ENCODE data around the gene TBC1D8.

TBC1D8 gene

DNA sequence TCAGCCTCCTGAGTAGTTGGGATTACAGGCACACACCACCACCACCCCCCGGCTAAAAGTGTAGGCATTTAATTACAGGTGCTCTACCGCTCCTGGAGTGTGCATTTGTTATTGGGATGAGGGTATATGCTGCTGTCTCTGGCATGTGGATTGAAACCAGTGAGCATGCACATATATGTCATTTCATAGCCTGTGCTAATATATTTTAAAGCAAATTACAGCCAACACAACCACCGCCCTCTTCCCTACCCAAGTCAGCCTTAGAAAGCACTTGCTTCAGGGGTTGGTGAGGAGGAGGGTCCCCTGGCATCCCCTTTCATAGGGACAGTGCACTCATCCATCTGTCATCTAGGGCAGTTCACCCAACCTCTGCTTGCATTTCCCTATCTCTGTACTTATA, 10.5 kb upstream of the TBC1D8 start:
- DNase-seq, result no peak

DNA sequence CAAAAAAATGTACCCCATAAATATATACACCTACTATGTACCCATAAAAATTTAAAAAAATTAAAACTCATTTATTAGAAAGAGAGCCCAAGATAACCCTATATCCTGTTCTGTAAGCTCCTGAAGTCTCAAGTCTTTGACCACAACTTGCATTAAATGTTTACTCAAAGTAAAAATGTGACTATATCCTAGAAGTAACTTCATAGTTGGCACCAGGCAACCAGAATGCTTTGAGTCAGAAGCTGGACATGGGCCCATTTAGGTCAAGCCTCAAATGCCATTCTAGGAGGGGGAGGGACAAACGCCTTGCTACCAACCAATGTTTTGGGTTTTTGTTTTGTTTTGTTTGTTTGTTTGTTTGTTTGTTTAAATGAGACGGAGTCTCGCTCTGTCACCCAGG, 9.3 kb upstream of the TBC1D8 start:
- DNase-seq, result no peak

DNA sequence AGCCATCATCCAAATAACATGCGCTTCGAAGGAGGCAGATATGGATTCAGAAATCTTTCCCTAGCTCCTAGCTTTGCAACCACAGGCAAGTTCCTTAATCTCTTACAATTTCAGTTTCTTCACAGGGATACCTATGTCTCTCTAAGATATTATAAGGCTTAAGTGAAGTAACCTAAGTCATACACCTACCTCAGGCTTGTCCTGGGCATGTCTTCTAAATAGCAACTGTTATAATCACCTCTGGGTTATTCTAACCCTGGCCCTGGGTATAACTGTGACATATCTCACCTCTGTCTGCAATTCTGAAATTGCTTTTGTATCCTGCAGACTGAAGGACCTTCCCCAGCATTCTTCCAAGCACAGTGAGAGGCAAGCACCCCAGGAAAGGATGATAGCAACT, 8.3 kb upstream of the TBC1D8 start:
- no peak for DNase-seq

DNA sequence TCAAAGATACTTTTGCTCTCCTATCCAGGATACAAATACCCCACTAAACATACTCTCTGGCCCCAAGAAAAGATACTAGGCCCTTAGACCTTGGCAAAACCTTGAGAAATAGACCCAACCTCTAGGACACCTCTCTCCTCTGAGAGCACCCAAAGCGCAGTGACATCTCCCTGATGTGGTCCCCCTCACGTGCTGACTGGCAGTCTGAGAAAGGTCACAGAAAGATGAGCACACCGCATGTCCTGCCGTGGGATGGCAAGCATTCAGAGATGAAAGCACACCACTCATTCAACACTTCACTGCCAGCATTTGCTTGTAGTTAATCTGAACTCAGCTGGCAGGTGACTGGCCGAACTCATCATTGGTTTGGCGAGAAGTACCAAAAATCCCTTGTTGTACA, 6.1 kb upstream of the TBC1D8 start:
- no peak for DNase-seq

DNA sequence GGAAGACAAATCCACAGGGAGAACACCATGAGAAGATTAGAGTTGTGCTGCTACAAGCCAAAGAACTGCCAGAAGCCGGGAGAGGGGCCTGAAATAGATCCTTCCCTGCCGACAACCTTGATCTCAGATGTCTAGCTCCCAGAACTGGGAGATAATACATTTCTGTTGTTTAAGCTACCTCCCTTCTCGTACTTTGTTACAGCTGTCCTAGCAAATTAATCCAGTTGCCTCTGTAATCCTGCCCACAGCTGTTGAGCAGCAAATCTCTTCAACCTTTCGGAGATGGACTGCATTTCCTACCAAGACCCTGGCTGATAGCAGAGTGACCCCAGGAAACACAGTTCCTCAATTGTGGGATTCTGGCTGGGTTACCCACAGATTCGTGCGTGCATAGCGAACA, 2.6 kb upstream of the TBC1D8 start:
- no peak for DNase-seq

DNA sequence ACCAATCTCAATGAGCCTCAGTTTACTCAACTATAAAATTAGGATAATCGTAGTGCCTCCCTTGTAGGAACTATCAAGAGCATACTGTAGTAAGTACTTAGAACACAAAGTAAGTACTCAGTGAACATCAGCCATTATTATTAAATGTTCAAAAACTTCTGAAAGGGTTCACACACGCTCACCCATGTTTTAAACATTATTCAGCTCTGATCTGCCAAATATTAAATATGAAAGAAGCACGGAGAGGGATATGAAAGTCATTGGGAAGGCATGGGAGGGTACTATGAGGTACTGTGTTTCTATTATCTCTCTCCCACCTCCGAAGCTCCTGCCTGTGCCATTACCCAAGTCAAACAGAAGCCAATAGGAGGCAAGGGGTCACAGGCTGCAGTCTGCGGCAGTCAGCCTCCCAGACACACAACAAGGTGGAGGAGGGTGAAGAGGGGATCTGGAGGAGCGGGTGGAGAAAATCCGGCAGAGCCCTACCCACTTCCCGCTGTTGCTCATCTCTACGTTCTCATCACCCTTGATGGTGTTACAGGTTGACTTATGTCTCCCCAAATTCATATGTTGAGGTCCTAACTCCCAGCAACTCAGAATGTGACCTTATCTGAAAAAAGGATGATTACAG, 2.0 kb upstream of the TBC1D8 start:
- no peak for DNase-seq

DNA sequence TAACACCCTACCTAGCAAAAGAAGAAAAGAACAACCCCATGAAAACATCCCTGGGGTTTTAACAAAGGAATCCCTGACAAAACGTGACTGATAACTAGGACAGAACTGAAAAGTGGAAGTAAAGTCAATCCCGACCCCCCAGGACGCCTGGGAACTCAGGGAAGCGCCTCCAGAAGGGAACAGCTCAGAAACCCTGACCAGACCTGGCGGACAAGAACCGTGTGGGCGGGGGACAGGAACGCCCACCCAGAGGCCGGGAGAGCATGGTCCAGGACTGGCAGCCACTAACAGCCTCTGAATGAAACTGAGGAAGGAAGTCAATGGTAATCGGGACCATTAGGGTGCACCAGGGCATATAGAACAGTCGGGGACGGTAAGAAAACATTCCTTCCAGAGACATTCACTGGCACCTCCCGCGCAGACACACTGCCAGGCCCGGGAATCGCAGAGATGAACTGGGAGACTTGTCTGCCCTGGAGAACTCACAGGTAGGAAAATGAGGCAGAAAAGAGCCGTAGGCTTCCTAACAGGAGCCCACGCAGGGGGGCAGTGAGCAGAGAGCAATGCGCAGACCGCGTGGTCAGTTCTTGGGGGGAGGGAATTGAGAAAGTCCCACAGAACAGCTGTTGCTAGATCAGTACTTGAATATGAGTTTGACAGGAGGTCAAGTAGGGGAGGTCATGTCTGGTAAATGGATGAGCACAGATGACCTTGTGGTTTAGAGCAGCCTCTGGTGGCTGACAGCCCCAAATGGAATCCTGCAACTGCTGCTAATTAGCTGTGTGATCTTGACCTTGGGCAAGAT, 1.3 kb upstream of the TBC1D8 start:
- no peak for DNase-seq

DNA sequence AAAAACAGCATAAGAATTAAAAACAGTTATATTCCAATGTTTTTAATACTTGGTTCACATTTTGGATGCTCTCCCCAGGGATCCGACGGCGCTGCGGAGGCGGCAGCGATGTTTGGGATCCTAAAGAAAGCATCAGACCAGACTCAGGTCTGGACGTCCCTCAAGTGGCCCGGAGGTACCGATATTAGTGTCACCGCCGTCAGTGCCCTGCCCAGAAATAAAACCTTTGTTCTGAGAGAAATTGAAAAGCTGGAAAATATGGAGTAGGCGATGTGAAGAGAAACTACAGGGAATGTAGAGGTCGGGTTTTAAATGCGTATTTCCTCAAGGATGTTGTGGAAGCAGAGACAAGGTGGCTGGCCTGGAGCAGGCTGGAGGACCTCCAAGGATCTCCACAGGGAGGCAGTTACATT, 683 bp upstream of the TBC1D8 start:
- DNase-seq, result no peak

DNA sequence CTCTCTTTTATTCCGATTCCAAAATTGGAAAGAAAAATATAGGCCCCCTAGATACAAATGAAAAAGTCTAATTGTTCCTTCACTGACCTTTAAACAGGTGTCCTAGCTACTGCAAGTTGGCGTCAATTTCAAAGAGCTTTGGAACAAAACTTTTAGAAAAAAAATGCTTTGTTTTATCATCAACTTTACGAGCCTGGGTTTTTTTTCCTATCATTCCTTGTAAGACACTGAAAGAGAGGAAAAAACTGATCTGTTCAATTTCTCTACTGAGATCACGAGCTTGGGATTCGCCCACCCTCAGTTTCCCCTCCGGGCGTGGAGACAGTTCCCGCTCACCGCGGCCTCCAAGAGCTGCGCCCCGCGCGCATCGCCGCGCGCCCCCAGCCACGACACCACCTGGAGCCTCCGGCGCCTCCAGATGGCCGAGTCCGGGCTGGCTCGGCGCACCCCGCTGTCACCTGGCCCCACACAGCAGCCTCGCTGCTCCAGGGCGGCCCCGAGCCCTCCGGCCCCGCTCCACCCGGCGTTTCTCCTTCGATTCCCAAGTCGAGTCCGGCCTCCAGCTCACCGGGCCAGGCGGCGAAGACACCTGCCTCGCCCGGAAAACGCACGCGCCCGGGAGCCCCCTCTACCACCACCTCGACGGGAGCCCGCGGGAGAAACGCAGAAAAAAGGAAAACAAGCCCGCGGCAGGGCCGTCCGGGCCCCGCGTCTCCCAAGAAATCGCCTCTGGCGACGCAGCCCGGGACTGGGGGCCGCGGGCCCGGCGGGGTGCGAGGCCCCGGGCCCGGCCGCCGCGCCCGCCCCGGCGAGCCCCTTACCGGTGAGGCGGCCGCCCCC, 656 bp downstream of the TBC1D8 start:
- no peak for DNase-seq

DNA sequence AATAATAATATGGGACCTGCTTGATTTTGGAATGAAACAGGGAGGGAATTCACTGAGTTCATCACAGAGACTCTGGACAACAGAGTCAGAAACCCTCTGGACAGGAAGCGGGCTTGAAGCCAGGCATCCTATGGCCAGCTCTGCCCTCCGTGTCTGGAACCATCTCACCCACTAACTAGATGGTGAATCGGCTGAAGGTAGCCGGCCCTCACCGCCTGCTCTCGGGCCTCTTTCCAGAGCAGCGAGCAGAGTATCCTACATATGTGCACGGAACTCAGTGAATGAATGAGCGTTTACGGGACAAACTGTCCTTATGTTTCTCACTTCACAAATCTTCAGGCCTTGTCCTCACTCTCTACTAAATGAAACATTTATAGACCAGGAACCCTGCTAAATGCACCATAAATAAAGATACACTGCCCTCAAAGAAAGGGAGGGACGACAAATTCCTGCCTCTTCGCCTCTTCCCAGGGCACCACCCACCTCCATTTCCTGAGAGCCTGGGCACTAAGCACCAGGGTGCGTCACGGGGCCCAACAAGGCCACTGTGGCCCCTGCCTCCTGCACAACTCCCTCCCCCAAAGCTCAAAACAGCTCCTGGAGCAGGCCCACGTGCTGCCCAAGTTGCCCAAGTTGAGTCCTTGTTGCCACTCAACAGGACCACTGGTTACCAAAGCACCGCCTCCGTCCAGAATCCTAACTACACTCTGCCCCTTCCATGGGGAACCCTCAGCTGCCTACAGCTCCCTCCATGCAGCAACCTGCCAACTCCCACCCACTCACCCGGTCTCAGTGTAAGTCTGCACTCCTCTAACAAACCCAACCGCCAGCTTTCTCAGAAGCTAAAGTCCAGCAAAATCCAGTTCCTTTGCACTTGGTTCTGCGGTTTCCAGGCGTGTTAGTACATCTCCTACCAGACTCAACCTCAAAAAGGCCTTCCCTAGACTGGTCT, 1.7 kb downstream of the TBC1D8 start:
- DNase-seq, result no peak

DNA sequence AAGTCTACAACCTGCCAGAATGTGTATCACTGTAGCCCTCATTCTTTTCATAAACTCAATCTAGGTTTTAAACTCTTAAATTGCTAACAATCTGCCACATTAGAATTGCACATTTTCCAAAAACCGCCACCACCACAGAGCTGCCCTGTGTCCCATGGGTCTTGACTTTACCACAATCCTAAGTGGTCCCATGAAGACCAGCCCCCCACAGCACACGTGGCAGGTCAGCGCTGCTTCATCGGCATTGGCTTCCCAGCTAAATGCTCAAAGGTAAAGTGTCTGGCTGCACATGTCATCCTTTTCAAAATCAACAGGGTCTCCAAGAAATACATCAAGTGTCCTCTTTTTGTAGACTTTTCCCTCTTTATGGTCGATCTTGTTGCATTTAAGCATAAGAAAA, 2.4 kb downstream of the TBC1D8 start:
- DNase-seq, result no peak

DNA sequence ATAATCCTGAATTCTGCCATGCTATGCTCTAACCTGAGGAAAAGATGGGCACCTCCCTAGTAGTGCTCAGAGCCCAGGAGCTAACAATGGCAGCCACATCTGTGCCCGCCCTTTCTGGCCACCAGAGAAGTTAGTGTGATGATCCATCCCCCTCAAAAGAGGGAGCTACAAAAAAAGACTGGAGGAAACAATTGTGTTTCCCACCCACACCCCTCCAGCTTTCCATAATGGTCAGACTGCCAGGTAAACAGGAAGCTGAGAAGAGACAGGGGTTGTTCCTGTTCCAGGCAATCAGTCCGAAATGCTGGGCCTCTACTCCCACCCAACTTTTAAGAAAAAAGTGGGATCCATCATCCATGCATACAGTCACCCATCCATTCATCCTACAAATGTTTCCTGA, 3.2 kb downstream of the TBC1D8 start:
- DNase-seq, result no peak

DNA sequence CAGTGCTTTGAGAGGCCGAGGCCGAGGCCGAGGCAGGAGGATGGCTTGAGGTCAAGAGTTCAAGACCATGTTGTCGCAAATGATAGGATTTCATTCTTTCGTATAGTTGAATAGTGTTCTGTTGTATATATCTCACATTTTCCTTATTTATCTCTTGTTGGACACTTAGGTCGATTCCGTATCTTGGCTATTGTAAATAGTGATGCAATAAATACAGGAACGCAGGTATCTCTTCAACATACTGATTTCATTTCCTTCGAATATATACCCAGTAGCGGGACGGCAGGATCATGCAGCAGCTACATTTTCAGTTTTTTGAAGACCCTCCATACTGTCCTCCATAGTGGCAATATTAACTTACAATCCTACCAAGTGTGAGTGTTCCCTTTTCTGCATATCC, 4.1 kb downstream of the TBC1D8 start:
- DNase-seq, result no peak

DNA sequence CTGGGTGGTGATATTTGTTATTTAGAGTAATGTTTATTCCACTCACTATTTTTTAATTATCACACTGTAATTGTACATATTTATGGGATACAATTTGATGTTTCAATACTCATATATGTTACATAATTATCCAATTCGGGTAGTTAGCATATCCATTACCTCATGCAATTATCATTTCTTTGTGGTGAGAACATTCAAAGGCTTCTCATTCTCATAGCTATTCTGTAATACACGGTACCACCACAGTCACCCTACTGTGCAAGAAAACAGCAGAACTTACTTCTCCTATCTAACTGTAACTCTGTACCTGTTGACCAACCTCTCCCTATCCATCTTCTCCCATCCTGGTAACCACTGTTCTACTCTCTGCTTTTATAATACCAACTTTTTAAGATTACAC, 4.6 kb downstream of the TBC1D8 start:
- DNase-seq, result no peak

DNA sequence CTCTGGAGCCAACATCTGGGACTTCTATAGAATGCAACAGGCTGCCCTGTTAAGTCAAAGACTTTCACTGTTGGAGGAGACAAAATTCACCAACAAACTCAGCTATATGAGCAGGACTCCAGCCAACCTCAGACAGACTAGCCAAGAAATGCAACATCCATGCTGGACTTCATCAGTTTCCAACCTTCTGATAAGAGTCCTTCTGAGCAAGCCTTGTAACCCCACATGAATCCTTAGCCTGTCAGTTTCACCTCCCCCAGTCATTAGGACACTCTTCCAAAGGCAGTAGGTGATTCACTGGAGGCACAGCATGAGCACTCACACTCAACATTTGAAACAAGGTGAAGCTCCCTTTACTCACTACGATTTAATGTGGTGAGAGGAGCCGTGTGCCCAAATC, 5.8 kb downstream of the TBC1D8 start:
- no peak for DNase-seq

DNA sequence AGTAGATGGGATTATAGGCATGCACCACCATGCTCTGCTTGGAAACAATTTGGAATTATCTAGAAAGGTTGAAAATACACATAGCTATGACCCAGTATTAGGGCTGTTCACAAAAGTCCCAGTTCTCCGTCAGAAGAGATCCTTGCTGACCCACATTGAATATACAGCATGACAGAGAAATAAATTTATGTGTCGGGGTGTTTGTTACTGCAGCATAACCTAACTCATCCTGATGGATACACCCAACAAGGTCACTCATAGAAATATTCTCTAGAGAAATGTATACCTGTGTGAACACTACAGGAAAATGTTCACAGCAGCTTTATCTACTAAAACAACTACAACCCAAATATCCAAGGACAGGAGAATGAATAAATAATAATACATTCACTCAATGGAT, 9.0 kb downstream of the TBC1D8 start:
- no peak for DNase-seq

DNA sequence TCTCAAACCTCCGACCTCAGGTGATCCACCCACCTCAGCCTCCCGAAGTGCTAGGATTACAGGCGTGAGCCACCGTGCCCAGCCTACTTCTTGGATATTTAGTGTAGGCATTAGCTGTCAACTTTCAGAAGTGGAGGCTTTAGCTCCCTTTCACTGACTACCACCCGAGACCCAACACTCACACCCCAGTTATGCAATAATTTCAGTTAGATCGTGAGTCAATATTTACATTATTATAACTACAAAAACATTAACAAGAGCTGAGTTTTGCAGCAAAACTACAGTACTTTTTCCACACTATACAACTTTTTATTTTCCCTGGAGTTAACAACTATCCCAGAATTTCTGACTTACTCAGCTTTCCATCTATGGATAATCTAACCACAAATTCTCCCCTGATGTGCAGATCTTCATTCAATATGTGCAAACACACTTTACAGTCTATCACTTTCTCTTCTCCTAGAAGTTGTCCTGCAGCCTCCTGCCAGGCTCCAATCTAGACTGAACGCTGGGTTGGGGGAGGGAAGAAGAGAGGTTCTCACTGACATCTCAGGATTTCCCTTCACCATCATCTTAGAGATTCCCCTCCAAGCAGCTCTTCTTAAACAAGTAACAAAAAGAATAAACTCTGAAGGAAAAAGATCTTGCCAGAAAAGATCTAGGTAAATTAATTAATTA, 10.1 kb downstream of the TBC1D8 start:
- no peak for DNase-seq

DNA sequence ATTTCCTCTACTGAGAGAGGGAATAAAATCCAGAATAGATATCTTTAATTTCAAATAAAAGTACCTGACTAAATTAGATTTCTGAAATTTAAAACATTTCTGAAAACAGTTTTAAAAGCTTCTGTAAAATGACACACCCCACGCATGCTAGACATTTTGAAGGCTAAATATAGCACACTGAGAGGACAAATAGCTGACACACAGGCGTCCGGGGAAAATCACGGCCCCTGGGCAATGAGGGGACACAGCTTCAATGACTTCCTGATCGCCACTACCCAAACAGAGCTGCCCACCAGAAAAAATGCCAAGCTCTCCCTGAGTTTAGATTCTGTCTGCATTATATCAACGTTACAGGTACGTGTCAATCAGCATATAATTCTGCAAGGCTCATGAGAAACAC, 10.9 kb downstream of the TBC1D8 start:
- DNase-seq, result no peak

DNA sequence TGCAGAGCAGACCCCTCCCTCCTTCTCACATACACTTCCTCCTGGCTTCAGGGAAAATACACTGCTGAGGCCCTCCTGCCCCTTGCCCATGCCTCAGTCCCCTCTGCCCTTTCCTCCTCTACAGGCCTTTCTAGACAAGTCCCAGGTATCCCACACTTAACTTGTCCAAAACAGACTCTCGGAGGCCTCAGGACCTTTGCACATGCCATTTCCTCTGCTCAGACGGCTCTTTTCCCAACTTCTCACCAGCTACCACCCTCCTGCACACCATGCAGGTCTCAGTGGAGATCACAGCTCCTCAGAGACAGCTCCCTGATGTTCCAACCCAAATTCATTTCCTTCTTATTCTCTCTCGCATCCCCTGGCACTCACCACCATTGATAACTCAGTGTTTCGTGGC, 11.7 kb downstream of the TBC1D8 start:
- DNase-seq, result no peak

DNA sequence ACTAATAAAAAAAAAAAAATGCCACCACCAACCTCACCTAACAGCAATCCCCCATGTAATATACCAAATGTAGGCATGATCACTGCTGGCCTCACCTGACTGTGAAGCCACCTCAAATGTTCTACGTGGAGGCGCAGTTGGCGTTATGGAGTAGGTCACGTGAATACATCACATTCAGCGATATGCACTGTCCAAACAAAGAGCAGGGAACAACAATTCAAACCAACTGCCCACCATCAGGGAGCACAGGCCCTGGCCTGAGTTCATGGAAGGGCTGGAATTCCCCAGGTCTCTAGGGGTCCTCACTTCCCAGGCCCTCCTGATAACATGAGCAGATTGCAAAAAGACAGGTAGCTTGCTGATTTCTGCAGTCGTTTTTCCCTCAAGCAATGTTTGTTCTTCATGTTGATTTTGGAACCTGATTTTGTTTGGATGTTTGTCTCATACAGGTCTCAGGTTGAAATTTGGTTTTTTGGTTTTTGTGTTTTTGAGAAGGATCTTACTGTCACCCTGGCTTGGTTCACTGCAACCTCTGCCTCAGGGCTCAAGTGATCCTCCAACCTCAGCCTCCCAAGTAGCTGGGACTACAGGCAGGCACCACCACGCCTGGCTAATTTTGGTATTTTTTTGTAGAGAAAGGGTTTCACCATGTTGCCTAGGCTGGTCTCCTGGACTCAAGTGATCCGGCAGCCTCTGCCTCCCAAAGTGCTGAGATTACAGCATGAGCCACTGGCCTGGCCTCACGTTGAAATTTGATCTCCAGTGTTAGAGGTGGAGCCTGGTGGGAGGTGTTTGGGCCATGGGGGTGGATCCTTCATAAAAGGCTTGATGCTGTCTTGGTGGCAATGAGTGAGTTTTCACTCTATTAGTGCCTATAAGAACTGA, 15.5 kb downstream of the TBC1D8 start:
- DNase-seq, result no peak

DNA sequence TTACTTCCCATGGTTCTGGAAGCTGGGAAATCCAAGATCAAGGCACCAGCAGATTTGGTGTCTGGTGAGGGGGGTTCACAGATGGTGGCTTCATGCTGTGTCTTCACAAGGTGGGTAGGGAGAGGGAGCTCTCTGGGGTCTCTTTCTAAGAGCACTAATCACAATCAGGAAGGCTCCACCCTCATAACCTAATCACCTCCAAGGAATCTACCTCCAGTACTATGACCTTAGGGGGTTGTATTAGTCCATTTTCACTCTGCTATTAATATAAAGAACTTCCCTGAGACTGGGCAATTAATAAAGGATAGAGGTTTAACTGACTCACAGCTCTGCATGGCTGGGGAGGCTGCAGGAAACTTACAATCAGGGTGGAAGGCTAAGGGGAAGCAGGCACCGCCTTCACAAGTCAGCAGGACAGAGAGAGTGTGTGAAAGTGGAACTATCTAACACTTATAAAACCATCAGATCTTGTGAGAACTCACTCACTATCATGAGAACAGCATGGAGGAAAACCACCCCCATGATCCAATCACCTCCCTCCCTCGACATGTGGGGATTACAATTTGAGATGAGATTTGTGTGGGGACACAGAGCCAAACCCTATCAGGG, 17.6 kb downstream of the TBC1D8 start:
- DNase-seq, result no peak

All from activated CD4-positive, CD25-positive, alpha-beta regulatory T cell (primary cell).